CD8-positive, alpha-beta memory T cell (primary cell): ENCODE data around the gene H6PD. TPM values are rescaled to one million over a fixed set of nuclear protein-coding genes. Genes with fewer than 3 reads are reported as not detected.

Experiments
- CTCF ChIA-PET: fragments of 350-600 bp; sonication (Branson Sonifier 250); formaldehyde crosslinking; loops from one replicate; lab custom pipeline; 2021; ENCODE audit warnings: antibody characterized with exemption; lab: Charles Lee
- POLR2A ChIA-PET: fragments of 350-600 bp; sonication (Branson Sonifier 250); formaldehyde crosslinking; loops from one replicate; lab custom pipeline; 2021; ENCODE audit warnings: antibody characterized with exemption; lab: Charles Lee
- DNase-seq, 5 donors: peaks; one replicate each; pipeline versions ENCODE4 v3.0.0 to v3.0.0-alpha.2; 2020 to 2022; ENCODE audit warnings: mixed read lengths in 1 of 5
- H3K27ac ChIP-seq: one replicate; pipeline ENCODE4 v1.7.0; 2013; ENCODE audit warnings: low read depth, mild to moderate bottlenecking, low read length, moderate library complexity
- H3K27me3 ChIP-seq: 2 replicates; pipeline ENCODE4 v1.7.0; 2013; ENCODE audit warnings: low read length, mild to moderate bottlenecking; ENCODE audit not compliant: insufficient read depth, poor library complexity, severe bottlenecking
- H3K36me3 ChIP-seq: 2 replicates; pipeline ENCODE4 v1.7.0; 2013; ENCODE audit warnings: mild to moderate bottlenecking, low read length, moderate library complexity; ENCODE audit not compliant: insufficient read depth
- H3K4me1 ChIP-seq: 2 replicates; pipeline ENCODE4 v1.7.0; 2013; ENCODE audit warnings: mild to moderate bottlenecking, low read length, moderate library complexity; ENCODE audit not compliant: insufficient read depth
- H3K4me3 ChIP-seq: 2 replicates; pipeline ENCODE4 v1.7.0; 2013; ENCODE audit warnings: mild to moderate bottlenecking, low read length
- H3K9me3 ChIP-seq: 2 replicates; pipeline ENCODE4 v1.7.0; 2013; ENCODE audit warnings: mild to moderate bottlenecking, low read length
- H3K27ac Mint-ChIP-seq, 8 donors: one replicate each; pipeline ENCODE4 v1.8.0; 2020 to 2021; ENCODE audit warnings: mixed read lengths in 8 of 8, mild to moderate bottlenecking in 6 of 8, inconsistent platforms in 3 of 8, moderate library complexity in 3 of 8
- H3K27me3 Mint-ChIP-seq, 2 donors: one replicate each; pipeline ENCODE4 v1.8.0; 2020 to 2021; ENCODE audit warnings: mixed read lengths in 2 of 2, mild to moderate bottlenecking in 1 of 2, moderate library complexity in 1 of 2
- H3K36me3 Mint-ChIP-seq, 3 donors: one replicate each; pipeline ENCODE4 v1.8.0; 2020 to 2021; ENCODE audit warnings: mixed read lengths in 3 of 3, inconsistent platforms in 1 of 3, mild to moderate bottlenecking in 1 of 3
- H3K4me1 Mint-ChIP-seq, 3 donors: one replicate each; pipeline ENCODE4 v1.8.0; 2020 to 2021; ENCODE audit warnings: mixed read lengths in 3 of 3, inconsistent platforms in 1 of 3, mild to moderate bottlenecking in 1 of 3
- H3K4me3 Mint-ChIP-seq, 7 donors: one replicate each; pipeline ENCODE4 v1.8.0; 2020 to 2021; ENCODE audit warnings: mixed read lengths in 7 of 7, mild to moderate bottlenecking in 6 of 7, moderate library complexity in 4 of 7, inconsistent platforms in 2 of 7
- H3K9me3 Mint-ChIP-seq, 5 donors: one replicate each; pipeline ENCODE4 v1.8.0; 2020 to 2022; ENCODE audit warnings: mixed read lengths in 5 of 5, mild to moderate bottlenecking in 3 of 5, moderate library complexity in 2 of 5, inconsistent platforms in 1 of 5
- polyA plus RNA-seq: library from polyadenylated mRNA; unstranded; fragments of 300-500 nt; fragmentation: Illumina TruSeq; gene quantifications from one replicate; pipeline ENCODE4 v1.2.3, GENCODE V29; 2021
- total RNA-seq, 2 experiments: library from RNA; stranded (reverse); gene quantifications; one replicate each; pipeline ENCODE4 v1.2.3, GENCODE V29; 2021

H6PD gene
- total and polyA plus RNA-seq, 3 experiments from 2014 or later: 7.8 to 11.6 (median 7.9) TPM

DNA sequence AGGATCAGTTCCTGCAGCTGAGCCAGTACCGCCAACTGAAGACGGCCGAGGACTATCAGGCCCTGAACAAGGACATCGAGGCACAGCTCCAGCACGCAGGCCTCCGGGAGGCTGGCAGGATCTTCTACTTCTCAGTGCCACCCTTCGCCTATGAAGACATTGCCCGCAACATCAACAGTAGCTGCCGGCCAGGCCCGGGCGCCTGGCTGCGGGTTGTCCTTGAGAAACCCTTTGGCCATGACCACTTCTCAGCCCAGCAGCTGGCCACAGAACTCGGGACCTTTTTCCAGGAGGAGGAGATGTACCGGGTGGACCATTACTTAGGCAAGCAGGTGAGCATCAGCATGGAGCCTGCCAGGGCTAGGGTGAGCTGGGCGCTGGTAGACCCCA is 10.7 kb downstream of the H6PD start:
- Mint-ChIP-seq H3K9me3 (no peaks in the 10 kb centered on the region), H3K27me3 (no peaks in the 10 kb centered on the region), H3K4me3 (no peak overlapping the region), H3K4me1 (peaks cover 14 to 25% (median 24%) of the 10 kb centered on the region in 3 donors), H3K27ac (no peak overlapping the region), H3K36me3 (peaks cover 0 to 34% (median 1%) of the 10 kb centered on the region in 3 donors)
- DNase-seq: no peak
- Histone ChIP-seq H3K4me1 (peaks cover 15% of the 10 kb centered on the region), H3K27ac (no peak overlapping the region), H3K27me3 (no peaks in the 10 kb centered on the region), H3K4me3 (no peak overlapping the region), H3K36me3 (no peaks in the 10 kb centered on the region), H3K9me3 (no peaks in the 10 kb centered on the region)
- POLR2A ChIA-PET: no interaction called here
- CTCF ChIA-PET: interaction anchor here (0.8 to 2.0 kb wide), 3 partner anchors 9 to 396 kb away, joined by 3 to 4 read pairs (median 3); partner anchors contain the start of gene H6PD

DNA sequence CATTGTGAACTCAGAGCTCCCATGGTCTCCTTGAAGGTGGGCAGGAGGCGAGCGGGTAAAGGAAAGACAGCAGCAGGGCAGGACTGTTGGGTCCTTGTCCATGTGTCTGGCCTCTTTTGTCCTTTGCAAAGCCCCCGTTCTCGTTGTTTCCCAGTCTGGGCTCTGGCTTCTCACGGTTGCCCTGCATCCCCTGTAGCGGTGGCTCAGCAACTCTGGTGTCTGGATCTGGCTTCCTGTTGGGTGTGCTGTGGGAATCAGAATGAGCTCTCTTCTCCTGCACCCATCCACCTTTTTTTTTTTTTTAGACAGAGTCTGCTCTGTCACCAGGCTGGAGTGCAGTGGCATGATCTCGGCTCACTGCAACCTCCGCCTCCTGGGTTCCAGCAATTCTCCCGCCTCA is 11.1 kb downstream of the H6PD start:
- H3K27ac Mint-ChIP-seq: no peak overlapping the region
- POLR2A ChIA-PET: no interaction called here
- no peaks in the 10 kb centered on the region for H3K9me3 ChIP-seq
- H3K27me3 Mint-ChIP-seq: no peaks in the 10 kb centered on the region
- CTCF ChIA-PET: interaction anchor here (0.8 to 2.0 kb wide), 2 partner anchors 9 to 397 kb away, joined by 3 to 4 read pairs; no protein-coding TSS in a partner anchor
- no peaks in the 10 kb centered on the region for H3K36me3 ChIP-seq
- H3K36me3 Mint-ChIP-seq: peaks cover 0 to 34% (median 0%) of the 10 kb centered on the region in 3 donors
- no peak for DNase-seq
- no peaks in the 10 kb centered on the region for H3K27me3 ChIP-seq
- H3K4me3 ChIP-seq: no peak overlapping the region
- no peak overlapping the region for H3K4me3 Mint-ChIP-seq
- H3K27ac ChIP-seq: no peak overlapping the region
- peaks cover 10 to 21% (median 20%) of the 10 kb centered on the region in 3 donors for H3K4me1 Mint-ChIP-seq
- no peaks in the 10 kb centered on the region for H3K9me3 Mint-ChIP-seq
- H3K4me1 ChIP-seq: peaks cover 12% of the 10 kb centered on the region

DNA sequence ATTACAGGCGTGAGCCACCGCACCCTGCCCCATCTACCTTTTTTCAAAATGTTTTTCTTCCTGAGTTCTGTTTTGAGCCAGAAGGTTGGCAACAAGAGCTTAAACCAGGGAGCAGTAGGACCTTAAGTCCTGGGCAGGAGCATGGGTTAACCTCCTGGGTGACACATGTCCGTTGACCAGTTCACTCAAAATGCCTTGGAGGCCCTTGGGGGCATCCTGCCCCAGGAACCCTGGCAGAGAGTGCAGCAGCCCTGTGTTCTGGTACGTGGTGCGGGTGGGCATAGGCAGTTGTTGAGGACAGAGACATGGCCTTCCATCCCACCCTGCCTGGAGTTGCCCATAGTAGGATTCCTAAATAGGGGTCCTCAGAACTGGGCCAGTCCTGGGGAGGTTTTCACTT is 11.6 kb downstream of the H6PD start:
- no peak overlapping the region for H3K27ac Mint-ChIP-seq
- CTCF ChIA-PET: no interaction called here

DNA sequence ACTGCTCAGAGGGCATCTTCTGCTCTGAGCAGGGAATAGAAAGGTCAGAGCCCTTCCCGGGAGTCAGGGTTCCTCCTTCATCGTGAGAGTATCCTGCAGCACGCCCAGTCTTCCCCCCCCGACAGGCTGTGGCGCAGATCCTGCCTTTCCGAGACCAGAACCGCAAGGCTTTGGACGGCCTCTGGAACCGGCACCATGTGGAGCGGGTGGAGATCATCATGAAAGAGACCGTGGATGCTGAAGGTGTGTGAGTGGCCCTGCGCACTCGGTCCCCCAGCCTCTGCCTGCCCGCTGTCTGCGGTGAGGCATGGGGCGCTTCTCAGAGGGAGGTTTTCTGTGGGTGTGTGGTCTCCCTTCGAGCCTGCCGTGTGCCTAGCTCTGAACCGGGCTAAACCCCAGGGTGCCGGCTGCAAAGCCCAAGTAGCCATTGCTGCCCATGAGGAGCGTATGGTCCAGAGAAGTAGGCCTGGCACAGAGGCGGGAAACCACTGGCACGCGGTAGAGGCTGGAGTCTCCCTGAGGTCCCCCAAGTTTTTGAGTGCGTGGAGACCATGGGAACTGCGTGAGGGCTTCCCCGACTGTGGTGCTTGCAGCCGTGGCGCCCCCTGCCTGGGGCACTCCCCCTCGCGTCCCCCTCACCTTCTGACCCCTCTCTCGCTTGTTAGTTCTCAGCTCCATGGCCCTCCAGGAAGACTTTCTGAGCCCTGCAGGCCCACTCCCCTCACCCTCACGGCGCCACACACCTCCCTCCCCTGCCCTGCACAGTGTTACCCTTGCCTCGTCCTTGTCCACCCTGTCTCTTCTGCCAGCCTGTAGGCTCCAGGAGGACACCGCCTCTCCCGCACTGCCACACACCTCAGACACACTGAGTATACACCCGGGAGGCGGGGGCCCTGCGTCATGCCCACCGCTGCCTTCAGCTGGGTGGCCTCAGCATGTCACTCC is 12.5 kb downstream of the H6PD start:
- no peak for DNase-seq
- peaks cover 9 to 21% (median 16%) of the 10 kb centered on the region in 3 donors for H3K4me1 Mint-ChIP-seq
- CTCF ChIA-PET: no interaction called here
- no peak overlapping the region for H3K27ac Mint-ChIP-seq
- H3K27me3 Mint-ChIP-seq: no peaks in the 10 kb centered on the region
- no peak overlapping the region for H3K4me3 ChIP-seq
- POLR2A ChIA-PET: no interaction called here
- no peaks in the 10 kb centered on the region for H3K9me3 Mint-ChIP-seq
- no peaks in the 10 kb centered on the region for H3K36me3 ChIP-seq
- no peak overlapping the region for H3K4me3 Mint-ChIP-seq
- H3K36me3 Mint-ChIP-seq: peaks cover 0 to 40% (median 0%) of the 10 kb centered on the region in 3 donors
- H3K9me3 ChIP-seq: no peaks in the 10 kb centered on the region
- no peak overlapping the region for H3K27ac ChIP-seq
- peaks cover 12% of the 10 kb centered on the region for H3K4me1 ChIP-seq
- H3K27me3 ChIP-seq: no peaks in the 10 kb centered on the region

More for the DNA sequence above, 11.6 kb downstream of the H6PD start:
- no peak overlapping the region for H3K4me3 ChIP-seq
- no peaks in the 10 kb centered on the region for H3K27me3 Mint-ChIP-seq
- H3K9me3 Mint-ChIP-seq: no peaks in the 10 kb centered on the region
- no peak overlapping the region for H3K27ac ChIP-seq
- H3K4me3 Mint-ChIP-seq: no peak overlapping the region
- no peaks in the 10 kb centered on the region for H3K9me3 ChIP-seq
- POLR2A ChIA-PET: no interaction called here
- no peak for DNase-seq
- no peaks in the 10 kb centered on the region for H3K27me3 ChIP-seq
- no peaks in the 10 kb centered on the region for H3K36me3 ChIP-seq
- H3K4me1 ChIP-seq: peaks cover 12% of the 10 kb centered on the region
- peaks cover 9 to 18% (median 18%) of the 10 kb centered on the region in 3 donors for H3K4me1 Mint-ChIP-seq
- peaks cover 0 to 34% (median 0%) of the 10 kb centered on the region in 3 donors for H3K36me3 Mint-ChIP-seq

DNA sequence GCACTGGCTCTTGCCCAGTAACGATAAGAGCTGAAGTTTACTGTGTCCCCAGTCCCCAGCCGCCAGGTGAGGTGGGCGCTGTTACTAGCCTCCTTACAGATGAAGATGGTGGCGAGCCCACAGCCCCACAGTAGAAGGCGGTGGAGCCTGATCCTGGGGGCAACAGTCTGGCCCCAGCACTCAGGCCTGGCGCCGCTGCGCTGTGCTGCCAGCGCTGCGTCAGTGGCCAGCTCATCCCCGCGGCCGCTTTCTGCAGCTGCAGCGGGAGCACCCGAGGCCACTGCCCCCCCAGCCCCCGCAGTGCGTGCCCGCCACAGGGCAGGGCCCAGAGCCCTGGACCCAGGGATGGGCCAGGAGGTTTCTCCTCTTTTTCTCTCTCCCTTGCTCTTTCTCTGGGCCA is 13.3 kb downstream of the H6PD start:
- H3K27ac Mint-ChIP-seq: no peak overlapping the region
- H3K27me3 ChIP-seq: no peaks in the 10 kb centered on the region
- no peak overlapping the region for H3K27ac ChIP-seq
- H3K27me3 Mint-ChIP-seq: no peaks in the 10 kb centered on the region
- H3K4me1 ChIP-seq: peaks cover 12% of the 10 kb centered on the region
- H3K4me3 Mint-ChIP-seq: no peak overlapping the region
- H3K4me1 Mint-ChIP-seq: peaks cover 9 to 21% (median 14%) of the 10 kb centered on the region in 3 donors
- H3K9me3 Mint-ChIP-seq: no peaks in the 10 kb centered on the region
- H3K9me3 ChIP-seq: no peaks in the 10 kb centered on the region
- H3K36me3 ChIP-seq: no peaks in the 10 kb centered on the region
- H3K4me3 ChIP-seq: no peak overlapping the region
- no peak for DNase-seq
- H3K36me3 Mint-ChIP-seq: peaks cover 0 to 44% (median 0%) of the 10 kb centered on the region in 3 donors
- POLR2A ChIA-PET: no interaction called here
- CTCF ChIA-PET: interaction anchor here (0.8 kb wide), 1 partner anchor 243 kb away, joined by 3 read pairs; no protein-coding TSS in a partner anchor

DNA sequence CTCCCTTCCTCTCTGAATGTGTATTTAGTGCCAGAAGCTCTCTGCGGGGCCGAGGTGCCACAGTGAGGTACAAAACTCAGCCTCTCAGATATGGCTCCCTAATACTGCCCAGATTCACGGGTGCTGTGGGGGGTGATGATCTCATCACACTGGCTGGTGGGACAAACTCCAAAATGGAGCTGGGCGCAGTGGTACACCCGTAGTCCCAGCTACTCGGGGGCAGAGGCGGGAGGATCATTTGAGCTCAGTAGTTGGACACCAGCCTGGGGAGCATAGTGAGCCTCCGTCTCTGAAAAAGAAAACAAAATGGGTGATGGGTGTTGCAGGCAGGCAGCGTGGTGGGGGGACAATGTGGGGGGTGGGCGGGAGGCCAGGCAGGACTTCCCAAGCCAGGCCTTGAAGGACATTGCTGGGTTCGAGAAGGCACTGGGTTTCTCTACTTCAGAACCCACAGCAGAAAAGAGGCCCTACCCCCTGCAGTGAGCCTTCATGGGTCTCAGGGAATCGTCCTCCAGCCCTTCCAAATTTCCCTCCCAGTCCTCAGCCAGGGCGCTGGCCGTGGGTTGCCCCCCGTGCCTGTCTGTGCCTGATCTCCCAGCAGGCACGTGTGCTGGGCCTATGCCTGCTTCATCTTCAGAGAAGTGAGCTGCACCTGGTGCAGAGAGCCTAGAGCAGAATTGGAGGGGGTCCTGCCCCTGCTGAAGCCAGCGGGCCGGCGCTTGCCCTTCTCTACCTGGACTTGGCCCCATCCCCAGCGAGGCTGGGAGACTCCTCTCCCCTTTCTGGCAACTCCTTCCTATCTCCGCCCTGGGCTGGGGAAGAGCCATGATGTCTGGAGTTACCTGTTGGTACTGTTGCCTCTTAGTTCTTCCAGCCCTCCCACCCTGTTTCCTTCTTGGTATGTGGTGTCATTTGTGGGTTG is 14.0 kb downstream of the H6PD start:
- Mint-ChIP-seq H3K27me3 (no peaks in the 10 kb centered on the region), H3K9me3 (no peaks in the 10 kb centered on the region), H3K36me3 (peaks cover 0 to 50% (median 0%) of the 10 kb centered on the region in 3 donors), H3K4me1 (peaks cover 9 to 21% (median 14%) of the 10 kb centered on the region in 3 donors), H3K4me3 (no peak overlapping the region), H3K27ac (peak overlapping the region in 2 of 8 donors; percentile 56 to 92)
- Histone ChIP-seq H3K4me3 (no peak overlapping the region), H3K27ac (no peak overlapping the region), H3K4me1 (peaks cover 12% of the 10 kb centered on the region), H3K9me3 (no peaks in the 10 kb centered on the region), H3K36me3 (no peaks in the 10 kb centered on the region), H3K27me3 (no peaks in the 10 kb centered on the region)
- POLR2A ChIA-PET: interaction anchor here (0.9 kb wide), 1 partner anchor 15 kb away, joined by 3 read pairs; no protein-coding TSS in a partner anchor
- DNase-seq: no peak
- CTCF ChIA-PET: interaction anchor here (0.8 kb wide), 1 partner anchor 243 kb away, joined by 3 read pairs; no protein-coding TSS in a partner anchor

DNA sequence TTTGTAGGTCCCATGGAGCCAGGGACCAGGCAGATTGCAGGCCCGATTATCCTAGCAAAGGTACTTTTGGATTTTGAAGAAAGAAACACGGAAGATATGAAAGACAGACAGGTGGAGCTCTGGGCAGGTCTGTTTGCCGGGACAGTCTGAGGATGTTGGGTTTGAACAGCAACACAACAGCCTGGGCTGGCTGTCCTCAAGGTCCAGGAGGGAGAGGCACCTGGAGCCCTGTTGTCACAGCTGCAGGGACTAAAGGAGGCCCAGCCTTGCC is 14.6 kb downstream of the H6PD start:
- no peak for DNase-seq
- Mint-ChIP-seq H3K9me3 (no peaks in the 10 kb centered on the region), H3K4me1 (peaks cover 9 to 21% (median 12%) of the 10 kb centered on the region in 3 donors), H3K27ac (peak overlapping the region in 2 of 8 donors; percentile 56 to 92), H3K4me3 (no peak overlapping the region), H3K36me3 (peaks cover 0 to 52% (median 0%) of the 10 kb centered on the region in 3 donors), H3K27me3 (no peaks in the 10 kb centered on the region)
- ChIA-PET POLR2A (interaction anchor here (0.9 kb wide), 1 partner anchor 15 kb away, joined by 3 read pairs; no protein-coding TSS in a partner anchor), CTCF (interaction anchor here (1.3 kb wide), 1 partner anchor 15 kb away, joined by 3 read pairs; the partner anchor contains the start of gene H6PD)
- peaks cover 8% of the 10 kb centered on the region for H3K4me1 ChIP-seq
- H3K36me3 ChIP-seq: no peaks in the 10 kb centered on the region
- no peaks in the 10 kb centered on the region for H3K27me3 ChIP-seq
- H3K27ac ChIP-seq: no peak overlapping the region
- H3K9me3 ChIP-seq: no peaks in the 10 kb centered on the region
- H3K4me3 ChIP-seq: no peak overlapping the region
